Fibroblast of skin of back (primary cell): Measurements from ENCODE around the gene BNC2.

Experiments used
- DNase-seq: peaks from one replicate; pipeline ENCODE4 v3.0.0-alpha.2; 2013

BNC2 gene

DNA sequence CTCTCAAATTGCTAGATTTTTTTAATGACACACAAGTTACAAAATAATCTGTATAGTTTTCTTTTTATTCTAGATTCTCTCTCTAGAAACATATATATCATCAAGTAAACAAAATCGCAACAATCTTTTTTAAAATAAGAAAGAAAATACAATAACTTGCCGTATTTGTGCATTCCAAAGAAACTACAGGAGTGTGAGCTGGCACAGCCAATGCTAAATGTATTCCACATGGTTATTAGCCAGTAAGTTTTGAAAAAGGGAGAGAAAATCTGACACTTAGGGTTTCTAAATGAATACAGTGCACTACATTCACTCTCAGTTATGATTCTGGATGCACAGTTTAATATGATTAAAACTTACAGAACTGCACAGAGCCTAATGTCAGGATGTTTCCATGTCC is 117.9 kb downstream of the BNC2 start:
- DNase-seq, result no peak

GRCh38 chr9:16750553-16750952 is 119.9 kb downstream of the BNC2 start:
- DNase-seq, result no peak

- no peak for DNase-seq
Measured at GRCh38 chr9:16745359-16745758, 125.1 kb downstream of the BNC2 start.

- peak; percentile 72 for DNase-seq
Measured at GRCh38 chr9:16744394-16744793, 126.1 kb downstream of the BNC2 start.

- DNase-seq, result no peak
Measured at GRCh38 chr9:16743375-16743774, 127.1 kb downstream of the BNC2 start.

DNA sequence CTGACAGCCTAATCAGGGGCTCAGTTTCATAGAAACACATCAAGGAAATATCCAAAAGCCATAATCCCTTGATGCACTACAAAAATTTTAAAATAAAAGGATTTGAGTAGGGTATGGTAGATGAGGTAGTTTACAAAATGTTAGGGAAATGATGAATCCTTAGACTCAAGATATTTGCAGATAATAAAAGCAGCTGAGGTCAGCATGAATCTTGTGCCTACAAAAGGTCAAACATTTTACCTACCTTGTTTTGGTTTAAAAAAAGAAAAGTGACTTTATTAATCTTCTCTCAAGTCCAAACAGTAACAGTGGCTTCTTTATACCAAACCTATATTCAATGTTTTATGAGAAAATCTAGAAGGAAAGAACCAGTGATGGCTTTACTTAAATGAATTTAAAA is 135.5 kb downstream of the BNC2 start:
- no peak for DNase-seq

GRCh38 chr9:16732546-16732945 is 137.9 kb downstream of the BNC2 start:
- no peak for DNase-seq

GRCh38 chr9:16730162-16730561 is 140.3 kb downstream of the BNC2 start:
- DNase-seq, result no peak

DNA sequence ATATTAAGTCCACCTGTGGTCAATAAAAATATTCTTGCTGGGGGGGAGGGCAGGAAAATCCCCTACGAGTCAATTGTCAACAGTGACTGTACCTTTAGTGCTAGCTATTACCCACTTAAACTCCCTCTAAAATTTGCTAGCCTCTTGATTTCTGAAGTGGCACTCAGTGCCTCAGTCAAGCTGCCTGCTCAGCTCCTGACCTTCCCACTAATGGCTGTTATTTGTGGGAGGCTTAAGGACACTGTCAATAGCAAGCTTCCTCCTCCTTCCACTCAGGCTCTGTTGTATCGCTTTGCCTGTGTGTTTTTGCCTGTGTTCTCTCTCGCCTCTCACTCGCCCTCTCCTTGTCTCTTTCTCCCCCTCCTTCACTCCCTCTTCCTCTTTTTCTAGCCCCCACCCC is 140.8 kb downstream of the BNC2 start:
- DNase-seq, result no peak

GRCh38 chr9:16728137-16728508 is 142.3 kb downstream of the BNC2 start:
- DNase-seq, result no peak

DNA sequence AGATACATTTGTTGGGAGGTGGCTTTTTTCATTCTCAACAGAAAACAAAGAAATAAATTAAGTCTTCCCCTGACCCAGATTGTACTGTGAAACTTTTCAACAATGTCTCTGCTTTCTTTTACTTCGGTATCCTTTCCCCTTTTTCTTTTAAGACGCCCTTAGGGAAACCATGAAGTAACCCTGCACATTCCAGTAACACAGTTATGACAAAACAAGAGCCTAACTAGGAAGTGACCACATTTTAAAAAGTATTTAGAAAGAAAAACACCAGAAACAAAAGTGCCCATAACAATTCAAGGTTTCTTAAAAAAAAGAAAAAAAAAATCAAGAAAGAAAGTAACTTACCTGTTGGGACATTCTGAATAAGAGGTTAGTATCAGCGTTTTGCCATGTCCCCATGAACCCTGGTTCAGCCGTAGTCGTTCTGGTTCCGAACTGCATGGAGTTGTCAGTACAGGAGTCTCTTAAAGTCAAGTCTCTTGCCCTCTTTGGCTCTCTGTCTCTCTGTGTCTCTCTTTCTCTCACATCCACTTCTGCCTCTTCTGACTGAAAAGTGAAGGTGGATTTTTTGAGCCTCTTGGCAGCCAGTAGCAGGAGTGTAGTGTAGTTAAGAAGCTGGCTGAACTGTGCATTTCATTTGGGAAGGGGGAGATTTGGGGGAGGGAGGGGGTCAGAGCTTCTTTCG is 142.9 kb downstream of the BNC2 start:
- peak; percentile 27 for DNase-seq

DNA sequence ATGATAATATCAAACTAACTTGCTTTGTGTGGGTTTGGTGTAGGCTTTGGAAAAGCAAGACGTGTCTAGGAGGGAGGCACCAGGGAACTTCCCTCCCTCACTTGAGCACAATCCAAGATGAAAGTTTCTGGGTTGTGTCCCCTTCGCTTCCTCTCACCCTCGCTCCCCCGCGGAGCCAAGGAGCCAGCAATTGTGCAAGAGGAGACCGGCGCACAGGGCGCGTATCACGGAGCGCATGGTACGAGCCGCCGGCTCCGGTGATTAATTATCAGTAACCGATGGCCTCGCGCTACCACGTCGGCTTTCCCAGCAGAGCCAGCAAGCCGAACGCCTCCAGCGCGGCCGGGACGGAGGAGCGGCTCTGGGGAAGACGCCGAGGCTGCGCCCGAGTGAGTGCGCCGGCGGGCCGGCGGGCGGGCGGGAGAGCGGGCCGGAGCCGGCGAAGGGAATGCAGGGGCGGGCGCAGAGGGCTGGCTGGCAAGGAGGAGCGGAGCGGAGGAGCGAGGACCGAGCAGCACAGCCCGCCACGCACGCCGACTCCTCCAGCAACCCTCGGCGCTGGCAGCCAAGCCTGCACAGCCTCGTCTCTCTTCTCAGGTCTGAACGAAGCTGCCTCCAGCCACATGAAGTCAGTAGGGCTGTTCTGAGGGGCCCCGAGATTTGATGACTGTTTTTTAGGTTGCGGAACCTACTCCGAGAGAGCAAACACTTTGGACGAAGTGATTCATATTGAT is 143.6 kb downstream of the BNC2 start:
- DNase-seq, result peak; percentile 81

- peak; percentile 53 for DNase-seq
Measured at GRCh38 chr9:16726029-16726428, 144.4 kb downstream of the BNC2 start.

DNA sequence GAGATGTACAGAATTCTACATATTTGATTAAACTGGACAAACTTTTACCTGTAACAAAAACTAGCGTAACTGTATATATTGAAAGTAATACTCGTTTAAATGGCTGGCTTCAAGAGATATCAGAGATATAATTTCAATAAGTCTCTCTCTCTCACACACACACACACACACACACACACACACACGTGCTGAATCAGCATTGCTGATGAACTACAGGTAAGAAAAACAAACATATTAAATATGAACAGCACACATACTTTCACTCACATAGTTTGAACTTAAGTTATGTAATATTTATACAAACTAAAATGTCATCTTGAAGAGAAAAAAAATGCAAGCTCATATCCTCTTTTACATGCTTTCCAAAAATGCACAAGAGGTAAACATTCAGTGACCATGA is 145.4 kb downstream of the BNC2 start:
- no peak for DNase-seq

DNA sequence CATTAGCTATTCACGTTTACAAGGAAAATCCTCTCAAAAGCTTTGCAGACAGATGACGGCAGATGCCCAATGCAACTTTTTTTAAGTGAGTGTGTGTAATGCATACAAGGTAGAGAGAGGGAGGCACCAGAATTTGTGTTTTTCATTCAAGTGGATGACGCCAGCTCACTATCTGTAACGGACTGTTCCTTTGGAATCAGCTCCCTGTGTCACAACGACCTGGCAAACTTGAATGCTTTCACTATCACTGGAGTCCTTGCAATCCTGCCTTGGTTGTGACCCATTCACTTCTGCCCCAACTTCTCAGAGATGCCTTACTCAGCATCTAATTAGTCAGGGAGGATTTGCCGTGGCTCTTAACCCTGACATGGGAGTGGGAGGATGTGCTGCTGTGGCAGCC is 148.5 kb downstream of the BNC2 start:
- DNase-seq, result no peak

DNA sequence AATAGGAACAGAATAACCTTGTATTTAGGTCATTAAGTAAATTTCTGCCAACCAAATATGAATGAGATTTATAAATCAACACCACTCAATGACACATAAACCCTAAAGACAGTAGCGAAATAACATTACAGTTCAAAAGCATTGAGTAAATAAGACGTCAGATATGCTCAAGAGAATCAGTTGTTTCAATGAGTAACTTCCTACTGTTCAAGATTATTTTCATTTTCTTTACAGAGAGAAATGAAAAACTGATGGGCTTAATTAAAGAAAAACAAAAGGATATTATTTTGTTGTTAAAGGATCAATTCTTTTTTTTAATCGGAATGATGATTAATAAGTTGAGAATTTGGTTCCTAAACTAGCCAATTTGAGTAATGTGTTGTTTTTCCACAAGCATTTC is 150.1 kb downstream of the BNC2 start:
- peak; percentile 77 for DNase-seq

GRCh38 chr9:16719921-16720320 is 150.5 kb downstream of the BNC2 start:
- DNase-seq, result no peak

DNA sequence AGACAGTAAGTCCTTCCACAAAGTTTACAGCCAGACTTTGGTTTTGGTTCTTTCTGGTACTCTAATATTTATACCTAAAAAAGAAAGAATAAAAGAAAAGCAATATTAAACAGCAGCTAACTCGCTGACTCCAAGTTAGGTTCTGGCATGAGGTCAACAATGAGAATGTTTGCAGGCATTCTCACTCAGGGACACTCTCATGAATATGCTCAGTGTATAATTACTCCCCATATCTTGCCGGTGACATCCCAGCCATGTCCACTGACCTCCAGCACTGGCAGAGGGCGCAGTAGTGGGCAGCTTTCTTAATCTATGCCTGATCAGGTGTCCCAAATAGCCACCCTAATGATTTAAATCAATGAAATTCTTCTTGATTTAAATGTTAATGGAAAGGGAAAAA is 151.5 kb downstream of the BNC2 start:
- DNase-seq, result no peak

DNA sequence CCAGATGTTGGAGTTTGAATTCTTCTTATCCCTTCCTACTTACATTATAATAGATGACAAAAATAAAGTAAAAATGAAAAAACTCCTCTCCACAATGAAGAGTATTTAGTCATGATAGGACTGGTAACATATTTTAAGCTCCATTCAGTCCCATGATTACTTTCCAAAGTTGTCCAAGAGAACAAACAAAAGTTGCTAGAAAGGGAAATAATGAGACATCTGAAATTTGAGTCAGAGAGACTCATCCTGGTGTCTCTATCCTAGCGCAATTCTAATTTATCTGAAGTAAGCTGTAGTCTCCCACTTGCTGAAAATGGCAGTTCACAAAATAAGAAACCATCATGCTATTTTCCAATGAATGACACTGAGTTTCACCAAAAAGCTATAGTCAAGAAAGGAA is 152.2 kb downstream of the BNC2 start:
- DNase-seq, result peak; percentile 33

DNA sequence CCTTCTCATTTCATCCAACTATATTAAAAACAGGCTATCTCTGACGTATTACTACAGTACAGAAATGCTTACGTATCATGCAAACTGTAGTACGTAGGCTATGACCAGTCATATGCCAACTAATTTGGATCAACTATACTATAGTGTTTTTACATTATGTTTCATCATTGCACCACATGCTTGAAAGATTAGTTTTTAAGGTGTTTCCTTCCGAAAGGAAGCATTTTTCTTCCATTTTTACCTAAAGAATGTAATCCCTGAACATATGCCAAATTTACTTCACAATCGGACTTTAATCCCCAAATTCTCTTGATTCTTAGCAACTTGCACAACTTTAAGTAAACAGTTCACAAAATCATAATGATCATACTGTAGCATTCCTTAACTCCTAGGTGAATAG is 153.9 kb downstream of the BNC2 start:
- no peak for DNase-seq

GRCh38 chr9:16715404-16715803 is 155.1 kb downstream of the BNC2 start:
- DNase-seq, result no peak

DNA sequence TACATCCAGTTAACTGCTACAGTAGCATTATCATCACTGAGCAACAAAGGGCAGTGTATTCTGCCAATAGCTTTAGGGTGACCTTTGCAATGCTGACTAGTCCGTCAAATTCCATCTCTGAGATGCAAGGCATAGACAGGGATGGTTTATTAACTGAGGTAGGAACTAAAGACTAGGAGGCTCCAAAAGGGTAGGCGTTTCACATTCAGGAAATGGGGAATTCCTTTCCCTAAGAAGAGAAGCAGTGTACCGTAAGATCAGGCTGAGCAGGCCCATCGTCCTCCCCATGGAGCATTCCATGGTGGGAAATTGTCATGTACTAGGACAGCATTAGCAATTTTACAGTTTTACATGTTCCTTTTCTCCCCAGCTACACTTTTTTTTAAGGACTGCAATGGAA is 157.7 kb downstream of the BNC2 start:
- DNase-seq, result no peak

GRCh38 chr9:16710888-16711287 is 159.6 kb downstream of the BNC2 start:
- no peak for DNase-seq

DNA sequence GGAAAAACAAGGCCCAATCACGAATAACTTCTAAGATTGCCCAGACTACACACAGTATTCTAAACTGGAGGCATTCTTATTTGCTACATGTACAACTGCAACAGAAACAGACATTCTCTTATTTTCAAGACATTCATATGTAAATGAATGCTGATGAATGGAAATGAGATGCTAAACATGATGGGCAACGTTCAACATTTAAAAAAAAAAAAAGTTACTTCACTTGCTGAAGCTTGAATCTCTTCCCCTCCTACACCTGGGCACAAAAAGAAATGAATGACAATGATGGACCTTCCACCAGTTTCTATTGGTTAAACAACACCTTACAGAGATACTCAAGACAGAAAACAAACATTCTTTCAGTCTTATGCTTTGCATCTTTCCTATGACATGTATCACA is 160.5 kb downstream of the BNC2 start:
- no peak for DNase-seq
